Stomach (tissue), 9 donors: ENCODE measurements around the gene NPNT. TPM values are rescaled to one million over a fixed set of nuclear protein-coding genes. Genes with fewer than 3 reads are reported as not detected.

Experiments used
- DNase-seq, 2 donors: peaks; one replicate each; pipeline versions ENCODE4 v3.0.0 to v3.0.0-alpha.2; 2013 to 2019
- H3K27ac ChIP-seq, 5 donors: fragments of 200-600 bp in 4 of 5; sonication (generic) in 4 of 5; one replicate each; pipeline ENCODE4 v1.5.1; 2013 to 2019; ENCODE audit warnings: mild to moderate bottlenecking in 1 of 5, moderate library complexity in 1 of 5
- H3K27me3 ChIP-seq, 3 donors: fragments of 200-600 bp; sonication (generic); one replicate each; pipeline ENCODE4 v1.5.1; 2017 to 2019; ENCODE audit warnings: mixed run types in 1 of 3
- H3K36me3 ChIP-seq, 4 donors: fragments of 200-600 bp; sonication (generic); 1 replicate in 3 of 4; 2 replicates in 1 of 4; pipeline ENCODE4 v1.5.1; 2016 to 2019
- H3K4me1 ChIP-seq, 4 donors: fragments of 200-600 bp; sonication (generic); one replicate each; pipeline ENCODE4 v1.5.1; 2016 to 2019
- H3K4me3 ChIP-seq, 4 donors: fragments of 200-600 bp; sonication (generic) in 3 of 4; one replicate each; pipeline ENCODE4 v1.5.1; 2016 to 2019; ENCODE audit warnings: mild to moderate bottlenecking in 1 of 4
- H3K9me3 ChIP-seq, 4 donors: fragments of 200-600 bp; sonication (generic); one replicate each; pipeline ENCODE4 v1.5.1; 2016 to 2019
- CTCF ChIP-seq, 7 experiments: fragments of 450-650 bp in 4 of 7; fragments of 200-600 bp in 3 of 7; sonication (generic) in 3 of 7; IDR thresholded peaks; one replicate each; pipeline ENCODE4 v1.5.1; 2016 to 2019; ENCODE audit warnings: antibody characterized with exemption in 7 of 7, control low read depth in 2 of 7, mild to moderate bottlenecking in 1 of 7
- EP300 ChIP-seq: sonication (generic); formaldehyde crosslinking; IDR thresholded peaks from one replicate; pipeline ENCODE4 v1.6.1; 2017; ENCODE audit warnings: antibody characterized with exemption
- POLR2A ChIP-seq, 4 donors: fragments of 450-650 bp; IDR thresholded peaks; one replicate each; pipeline ENCODE4 v1.6.1; 2016; ENCODE audit warnings: antibody characterized with exemption in 4 of 4, control low read depth in 2 of 4, mild to moderate bottlenecking in 1 of 4, moderate library complexity in 1 of 4
- POLR2AphosphoS5 ChIP-seq, 3 donors: sonication (generic); formaldehyde crosslinking; IDR thresholded peaks; one replicate each; pipeline ENCODE4 v1.6.1; 2016; ENCODE audit warnings: antibody characterized with exemption in 3 of 3
- WGBS, 5 donors: extraction: QIAGEN DNeasy Blood & Tissue Kit in 3 of 5; methylation state at CpG; one replicate each; pipeline versions ENCODE4 v1.1.5 to v1.1.7; 2013 to 2018; 5-methylcytosine and 5-hydroxymethylcytosine counted together
- intact Hi-C: fragments of 100-400 bp; cut with DNase I; formaldehyde crosslinking; loops from one replicate; pipeline ENCODE4 v1.15.1; 2023; ENCODE audit warnings: low total_unique reads
- polyA plus RNA-seq, 3 donors: library from polyadenylated mRNA; stranded (reverse); fragments of 200-250 nt; gene quantifications; one replicate each; pipeline ENCODE4 v1.2.3, GENCODE V29; 2013
- total RNA-seq, 5 donors: library from RNA; depleted of rRNA; stranded (reverse); fragments of >200 nt; gene quantifications; one replicate each; pipeline versions ENCODE4 v1.1.0 to v1.2.3, GENCODE V29; 2014 to 2016
- donor health status: healthy with polysubstance abuse.
- donor health status: Bipolar disorder and iron deficiency.
- donor health status: healthy.

NPNT gene
- total and polyA plus RNA-seq, 8 donors = 3.7 to 32.9 (median 12.1) TPM; not detected in 1

DNA sequence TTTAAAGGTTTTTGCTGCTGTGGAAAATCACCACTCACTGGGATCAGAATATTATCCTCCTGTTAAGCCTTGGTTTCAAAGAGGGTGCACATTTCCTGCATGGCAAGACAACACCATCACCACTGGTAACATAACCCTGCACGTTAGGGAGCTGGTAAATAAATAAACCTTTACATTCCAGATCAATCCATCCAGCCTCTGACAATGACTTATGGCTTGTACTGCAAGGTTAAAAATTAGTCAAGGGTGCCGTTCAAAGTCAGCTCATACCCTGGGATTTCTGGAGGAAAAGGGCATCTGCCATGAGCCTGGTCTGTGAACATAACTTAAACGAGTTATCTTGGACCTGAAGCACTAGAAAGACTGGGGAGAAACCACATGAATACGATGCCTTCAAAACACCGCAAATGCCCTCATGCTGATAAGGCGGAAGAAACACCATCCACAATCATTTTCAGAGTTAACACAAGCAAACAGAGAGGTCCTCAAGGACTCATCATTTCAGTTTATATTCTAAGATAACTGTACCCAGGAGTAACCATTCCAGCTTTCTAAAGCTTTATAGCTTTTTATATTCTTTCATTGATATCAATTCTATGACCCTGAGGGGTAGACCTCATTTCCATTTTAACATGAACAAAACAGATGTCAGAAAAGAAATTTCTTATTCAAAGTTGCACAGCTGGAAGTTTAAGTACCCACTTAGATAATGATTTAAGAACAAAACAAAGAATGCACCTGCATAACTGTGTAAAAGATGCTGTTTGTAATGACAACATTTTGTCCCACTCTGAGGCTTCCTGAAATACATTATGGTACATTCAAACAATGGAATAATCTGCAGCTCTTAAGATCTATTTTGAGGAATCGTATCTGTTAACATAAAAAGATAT is 103.1 kb downstream of the NPNT start:
- no peak overlapping the region for H3K4me3 ChIP-seq

GRCh38 chr4:106002994-106003393 is 107.7 kb downstream of the NPNT start:
- Histone ChIP-seq H3K27ac (no peak overlapping the region), H3K4me1 (no peaks in the 10 kb centered on the region), H3K9me3 (peaks cover 0 to 5% (median 0%) of the 10 kb centered on the region in 4 donors), H3K27me3 (no peaks in the 10 kb centered on the region), H3K36me3 (no peaks in the 10 kb centered on the region), H3K4me3 (no peak overlapping the region)
- WGBS, 5 donors = 64 to 77% (median 69%) methylated on average over 2 of the region's 2 CpGs
- TF ChIP-seq POLR2AphosphoS5 (IDR thresholded peaks at IDR 0.05) (no peak), CTCF (IDR thresholded peaks at IDR 0.05) (no peak), EP300 (no peak), POLR2A (IDR thresholded peaks at IDR 0.05) (no peak)
- intact Hi-C loops = no loop called here
- no peak for DNase-seq

More for the DNA sequence above, 103.1 kb downstream of the NPNT start:
- Histone ChIP-seq H3K9me3 (no peaks in the 10 kb centered on the region), H3K4me1 (no peaks in the 10 kb centered on the region), H3K27ac (no peak overlapping the region), H3K27me3 (no peaks in the 10 kb centered on the region), H3K36me3 (no peaks in the 10 kb centered on the region)
- DNase-seq = peak in 1 of 2 donors; percentile 16
- TF ChIP-seq POLR2AphosphoS5 (IDR thresholded peaks at IDR 0.05) (no peak), CTCF (IDR thresholded peaks at IDR 0.05) (no peak), EP300 (no peak), POLR2A (IDR thresholded peaks at IDR 0.05) (no peak)
- whole genome bisulfite sequencing, 5 donors = 32 to 52% (median 40%) methylated on average over 7 of the region's 7 CpGs
- intact Hi-C loops = no loop called here

DNA sequence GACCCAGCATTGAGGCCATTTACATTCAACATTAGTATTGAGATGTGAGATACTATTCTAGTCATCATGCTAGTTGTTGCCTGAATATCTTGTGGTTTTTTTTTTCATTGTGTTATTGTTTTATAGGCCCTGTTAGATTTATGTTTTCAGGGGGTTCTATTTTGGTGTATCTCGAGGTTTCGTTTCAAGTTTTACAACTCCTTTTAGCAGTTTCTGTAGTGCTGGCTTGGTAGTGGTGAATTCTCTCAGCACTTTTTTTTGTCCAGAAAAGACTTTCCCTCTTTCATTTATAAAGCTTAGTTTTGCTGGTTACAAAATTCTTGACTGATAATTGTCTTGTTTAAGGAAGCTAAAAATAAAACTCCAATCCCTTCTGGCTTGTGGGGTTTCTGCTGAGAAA is 115.5 kb downstream of the NPNT start:
- no peak for DNase-seq
- Histone ChIP-seq H3K4me3 (no peak overlapping the region), H3K36me3 (no peaks in the 10 kb centered on the region), H3K27me3 (no peaks in the 10 kb centered on the region), H3K27ac (no peak overlapping the region), H3K9me3 (peaks cover 0 to 24% (median 15%) of the 10 kb centered on the region in 4 donors), H3K4me1 (no peaks in the 10 kb centered on the region)
- TF ChIP-seq EP300 (no peak), CTCF (IDR thresholded peaks at IDR 0.05) (no peak), POLR2AphosphoS5 (IDR thresholded peaks at IDR 0.05) (no peak), POLR2A (IDR thresholded peaks at IDR 0.05) (no peak)
- 90 to 97% (median 95%) methylated on average over 2 of the region's 2 CpGs for WGBS, 5 donors
- intact Hi-C loops = no loop called here

DNA sequence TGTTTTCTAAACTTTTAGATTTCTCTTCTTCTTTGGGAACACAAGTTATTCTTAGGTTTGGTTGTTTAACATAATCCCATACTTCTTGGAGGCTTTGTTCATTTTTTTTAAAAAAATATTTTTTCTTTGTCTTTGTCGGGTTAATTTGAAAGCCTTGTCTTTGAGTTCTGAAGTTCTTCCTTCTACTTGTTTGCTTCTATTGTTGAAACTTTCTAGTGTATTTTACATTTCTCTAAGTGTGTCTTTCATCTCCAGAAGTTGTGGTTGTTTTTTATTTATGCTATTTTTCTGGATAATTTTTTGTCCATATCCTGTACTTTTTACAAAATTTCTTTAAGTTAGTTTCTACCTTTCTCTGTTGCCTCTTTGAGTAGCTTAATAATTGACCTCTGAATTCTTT is 116.1 kb downstream of the NPNT start:
- Histone ChIP-seq H3K4me3 (no peak overlapping the region), H3K27ac (no peak overlapping the region), H3K9me3 (peaks cover 0 to 24% (median 15%) of the 10 kb centered on the region in 4 donors), H3K27me3 (no peaks in the 10 kb centered on the region), H3K4me1 (no peaks in the 10 kb centered on the region), H3K36me3 (no peaks in the 10 kb centered on the region)
- intact Hi-C loops = no loop called here
- DNase-seq = no peak
- no peak for TF ChIP-seq POLR2AphosphoS5 (IDR thresholded peaks at IDR 0.05)
- TF ChIP-seq EP300 = no peak
- TF ChIP-seq POLR2A (IDR thresholded peaks at IDR 0.05) = no peak
- TF ChIP-seq CTCF (IDR thresholded peaks at IDR 0.05) = no peak
- WGBS, 5 donors = 83 to 100% (median 98%) methylated on average over 1 of the region's 1 CpG
